WTC11 (cell line): ENCODE data around the gene PTPRK. TPM values are rescaled to one million over a fixed set of nuclear protein-coding genes. Genes with fewer than 3 reads are reported as not detected.

ENCODE experiments used
- ATAC-seq: fragments of 200-7000 bp; cut with Tn5 transposase; 2 replicates; pipeline ENCODE4 v1.10.0; 2021; ENCODE audit warnings: mild to moderate bottlenecking, moderate library complexity
- CTCF ChIA-PET: fragments of 300-600 bp; sonication (Branson Sonifier 250); formaldehyde crosslinking; loops from one replicate; lab custom pipeline; 2021; ENCODE audit warnings: antibody characterized with exemption; lab: Charles Lee
- POLR2A ChIA-PET: fragments of 350-600 bp; sonication (Branson Sonifier 250); formaldehyde crosslinking; loops from one replicate; lab custom pipeline; 2021; ENCODE audit warnings: antibody characterized with exemption; lab: Charles Lee
- DNase-seq: peaks from one replicate; pipeline ENCODE4 v3.0.0; 2021; ENCODE audit warnings: low spot score
- H3K27ac Mint-ChIP-seq: 2 replicates; pipeline ENCODE4 v1.8.0; 2021; ENCODE audit warnings: mixed read lengths
- H3K27me3 Mint-ChIP-seq: 2 replicates; pipeline ENCODE4 v1.8.0; 2021; ENCODE audit warnings: low read depth, mild to moderate bottlenecking, moderate library complexity, mixed read lengths
- H3K36me3 Mint-ChIP-seq: 2 replicates; pipeline ENCODE4 v1.8.0; 2021; ENCODE audit warnings: mixed read lengths
- H3K4me1 Mint-ChIP-seq: 2 replicates; pipeline ENCODE4 v1.8.0; 2022; ENCODE audit warnings: mixed read lengths
- H3K4me3 Mint-ChIP-seq: 2 replicates; pipeline ENCODE4 v1.8.0; 2021; ENCODE audit warnings: mild to moderate bottlenecking, moderate library complexity, mixed read lengths
- H3K9me3 Mint-ChIP-seq: 2 replicates; pipeline ENCODE4 v1.8.0; 2021; ENCODE audit warnings: mixed read lengths
- AFF4 ChIP-seq: sonication (generic); formaldehyde crosslinking; IDR thresholded peaks from 2 replicates; pipeline ENCODE4 v1.8.1; 2023; ENCODE audit warnings: mild to moderate bottlenecking, missing genetic modification reagents, borderline replicate concordance
- ATF3 ChIP-seq: sonication (generic); formaldehyde crosslinking; conservative IDR thresholded peaks from 2 replicates; pipeline ENCODE4 v1.8.1; 2022; ENCODE audit warnings: mild to moderate bottlenecking, missing genetic modification reagents
- CBFB ChIP-seq: sonication (generic); formaldehyde crosslinking; IDR thresholded peaks from 2 replicates; pipeline ENCODE4 v1.8.1; 2022; ENCODE audit warnings: mild to moderate bottlenecking, low read depth, missing genetic modification reagents
- CTCF ChIP-seq: fragments of 200-600 bp; IDR thresholded peaks from 2 replicates; pipeline ENCODE4 v1.8.0; 2022; ENCODE audit warnings: antibody characterized with exemption
- GABPB1 ChIP-seq: sonication (generic); formaldehyde crosslinking; IDR thresholded peaks from 2 replicates; pipeline ENCODE4 v1.8.1; 2023; ENCODE audit warnings: mild to moderate bottlenecking, missing genetic modification reagents
- GTF2I ChIP-seq: fragments of 250-450 bp; sonication (Bioruptor Pico); conservative IDR thresholded peaks from 2 replicates; pipeline ENCODE4 v1.4.0; 2021; ENCODE audit warnings: mild to moderate bottlenecking
- HMGA2 ChIP-seq: fragments of 250-450 bp; sonication (Bioruptor Pico); IDR thresholded peaks from 2 replicates; pipeline ENCODE4 v1.4.0; 2021; ENCODE audit warnings: mild to moderate bottlenecking, moderate library complexity
- HMGXB4 ChIP-seq: sonication (generic); formaldehyde crosslinking; IDR thresholded peaks from 2 replicates; pipeline ENCODE4 v1.8.1; 2023; ENCODE audit warnings: mild to moderate bottlenecking, moderate library complexity, missing genetic modification reagents
- IRF2 ChIP-seq: sonication (generic); formaldehyde crosslinking; IDR thresholded peaks from 2 replicates; pipeline ENCODE4 v1.8.0; 2022; ENCODE audit warnings: low read depth, missing genetic modification reagents, borderline replicate concordance
- NFYB ChIP-seq: sonication (generic); formaldehyde crosslinking; conservative IDR thresholded peaks from 2 replicates; pipeline ENCODE4 v1.8.0; 2022; ENCODE audit warnings: low read depth, missing genetic modification reagents
- NR2C2 ChIP-seq: sonication (generic); formaldehyde crosslinking; IDR thresholded peaks from 2 replicates; pipeline ENCODE4 v1.8.0; 2022; ENCODE audit warnings: mild to moderate bottlenecking, missing genetic modification reagents
- RELA ChIP-seq: sonication (generic); formaldehyde crosslinking; IDR thresholded peaks from 2 replicates; pipeline ENCODE4 v1.8.1; 2022; ENCODE audit warnings: missing genetic modification reagents, mild to moderate bottlenecking, borderline replicate concordance
- RORB ChIP-seq: fragments of 250-450 bp; sonication (Bioruptor Pico); IDR thresholded peaks from 2 replicates; pipeline ENCODE4 v1.9.0; 2021; ENCODE audit warnings: mild to moderate bottlenecking
- TP53 ChIP-seq: sonication (generic); formaldehyde crosslinking; IDR thresholded peaks from 2 replicates; pipeline ENCODE4 v1.8.1; 2023; ENCODE audit warnings: mild to moderate bottlenecking, missing genetic modification reagents
- ZNF219 ChIP-seq: sonication (generic); formaldehyde crosslinking; IDR thresholded peaks from 2 replicates; pipeline ENCODE4 v1.8.0; 2023; ENCODE audit warnings: missing genetic modification reagents, mild to moderate bottlenecking, borderline replicate concordance
- ZNF281 ChIP-seq: sonication (generic); formaldehyde crosslinking; IDR thresholded peaks from 2 replicates; pipeline ENCODE4 v1.8.0; 2023; ENCODE audit warnings: mild to moderate bottlenecking, missing genetic modification reagents
- ZNF317 ChIP-seq: sonication (generic); formaldehyde crosslinking; IDR thresholded peaks from 2 replicates; pipeline ENCODE4 v1.8.1; 2023; ENCODE audit warnings: low read depth, mild to moderate bottlenecking, moderate library complexity, missing genetic modification reagents, borderline replicate concordance
- ZNF423 ChIP-seq: fragments of 250-450 bp; sonication (Bioruptor Pico); IDR thresholded peaks from 2 replicates; pipeline ENCODE4 v2.1.2; 2022; ENCODE audit warnings: mild to moderate bottlenecking, moderate library complexity
- ZNF425 ChIP-seq: fragments of 250-450 bp; sonication (Bioruptor Pico); conservative IDR thresholded peaks from 2 replicates; pipeline ENCODE4 v1.9.0; 2021; ENCODE audit warnings: mild to moderate bottlenecking
- ZNF512 ChIP-seq: sonication (generic); formaldehyde crosslinking; IDR thresholded peaks from 2 replicates; pipeline ENCODE4 v1.8.1; 2022; ENCODE audit warnings: missing genetic modification reagents, borderline replicate concordance
- total RNA-seq: library from RNA; stranded (reverse); gene quantifications from 3 replicates; pipeline ENCODE4 v1.2.3, GENCODE V29; 2021

PTPRK gene
- total RNA-seq, 1 experiment from 2014 or later, result 44.8 TPM

GRCh38 chr6:128250370-128251070 lies 269.9 kb downstream of the PTPRK start:
- ChIA-PET CTCF (no interaction called here), POLR2A (no interaction called here)
- no peak overlapping the region for H3K4me3 Mint-ChIP-seq
- DNase-seq, result no peak
- peaks cover 15% of the 10 kb centered on the region for H3K4me1 Mint-ChIP-seq
- no peak for ATAC-seq
- TF ChIP-seq ZNF317 (CRISPR knock-in tag) (no peak), ZNF423 (no peak), CBFB (no peak), ATF3 (CRISPR knock-in tag) (no peak), ZNF281 (CRISPR knock-in tag) (no peak), ZNF425 (CRISPR knock-in tag) (no peak), RORB (CRISPR knock-in tag) (no peak), ZNF219 (CRISPR knock-in tag) (no peak), GTF2I (no peak)
- H3K36me3 Mint-ChIP-seq, result no peaks in the 10 kb centered on the region
- no peaks in the 10 kb centered on the region for H3K27me3 Mint-ChIP-seq
- H3K9me3 Mint-ChIP-seq, result no peaks in the 10 kb centered on the region
- no peak overlapping the region for H3K27ac Mint-ChIP-seq

- Mint-ChIP-seq H3K27ac (no peak overlapping the region), H3K9me3 (no peaks in the 10 kb centered on the region), H3K4me1 (peaks cover 15% of the 10 kb centered on the region), H3K4me3 (no peak overlapping the region), H3K27me3 (no peaks in the 10 kb centered on the region), H3K36me3 (no peaks in the 10 kb centered on the region)
- DNase-seq, result no peak
- ChIA-PET POLR2A (no interaction called here), CTCF (no interaction called here)
- ATAC-seq, result no peak
- TF ChIP-seq TP53 (CRISPR knock-in tag) (no peak), ZNF512 (CRISPR knock-in tag) (no peak), HMGA2 (CRISPR knock-in tag) (no peak), HMGXB4 (CRISPR knock-in tag) (no peak), CTCF (no peak), NR2C2 (CRISPR knock-in tag) (no peak), AFF4 (CRISPR knock-in tag) (no peak), RELA (CRISPR knock-in tag) (no peak), IRF2 (no peak), NFYB (CRISPR knock-in tag) (no peak), GABPB1 (CRISPR knock-in tag) (no peak)
These were observed 271.0 kb downstream of the PTPRK start for GRCh38 chr6:128249429-128249828.
